ENCODE measurements around the gene NDUFAF4. TPM values are rescaled to one million over a fixed set of nuclear protein-coding genes. Genes with fewer than 3 reads are reported as not detected.

Gene NDUFAF4
- total RNA-seq, 6 donors from 2014 or later = 12.3 to 24.5 (median 17.4) TPM

GRCh38 chr6:96861588-96861987 lies 36.1 kb downstream of the NDUFAF4 start:
- no peaks in the 10 kb centered on the region for H3K4me1 ChIP-seq
- DNase-seq = no peak
- H3K9me3 ChIP-seq = no peaks in the 10 kb centered on the region
- no peak overlapping the region for H3K27ac ChIP-seq
- H3K36me3 ChIP-seq = no peaks in the 10 kb centered on the region
- no peak for TF ChIP-seq CTCF (IDR thresholded peaks at IDR 0.05)
- TF ChIP-seq POLR2A (IDR thresholded peaks at IDR 0.05) = no peak
- no peak for TF ChIP-seq POLR2AphosphoS5 (IDR thresholded peaks at IDR 0.05)
- no peak for TF ChIP-seq EP300 (IDR thresholded peaks at IDR 0.05)
- H3K27me3 ChIP-seq = no peaks in the 10 kb centered on the region
- H3K4me3 ChIP-seq = no peak overlapping the region
- no peak for ATAC-seq (ENCODE audit: low FRiP score in 2 of 2)

GRCh38 chr6:96856856-96857255 lies 40.8 kb downstream of the NDUFAF4 start:
- TF ChIP-seq CTCF (IDR thresholded peaks at IDR 0.05) (no peak), POLR2A (IDR thresholded peaks at IDR 0.05) (no peak), POLR2AphosphoS5 (IDR thresholded peaks at IDR 0.05) (no peak)
- no peaks in the 10 kb centered on the region for H3K9me3 ChIP-seq
- H3K27ac ChIP-seq = no peak overlapping the region
- DNase-seq (no peak), ATAC-seq (ENCODE audit: low FRiP score in 2 of 2) (no peak)
- no peaks in the 10 kb centered on the region for H3K36me3 ChIP-seq
- H3K27me3 ChIP-seq = no peaks in the 10 kb centered on the region
- no peak overlapping the region for H3K4me3 ChIP-seq
- H3K4me1 ChIP-seq = no peaks in the 10 kb centered on the region
- WGBS, 2 donors = 44 to 79% methylated on average over 1 of the region's 1 CpG

- ATAC-seq (ENCODE audit: low FRiP score in 2 of 2) = no peak
- no peak for DNase-seq
- no peaks in the 10 kb centered on the region for H3K9me3 ChIP-seq
- no peak for TF ChIP-seq POLR2AphosphoS5 (IDR thresholded peaks at IDR 0.05)
- TF ChIP-seq EP300 (IDR thresholded peaks at IDR 0.05) = no peak
- TF ChIP-seq POLR2A (IDR thresholded peaks at IDR 0.05) = no peak
- TF ChIP-seq CTCF (IDR thresholded peaks at IDR 0.05) = no peak
- no peak overlapping the region for H3K27ac ChIP-seq
- 77 to 90% methylated on average over 2 of the region's 2 CpGs for WGBS, 2 donors
- H3K4me1 ChIP-seq = no peaks in the 10 kb centered on the region
- no peaks in the 10 kb centered on the region for H3K36me3 ChIP-seq
- no peak overlapping the region for H3K4me3 ChIP-seq
- H3K27me3 ChIP-seq = no peaks in the 10 kb centered on the region
Measured at GRCh38 chr6:96853083-96853482, 44.6 kb downstream of the NDUFAF4 start.

GRCh38 chr6:96852605-96853004 lies 45.1 kb downstream of the NDUFAF4 start:
- WGBS, 2 donors = 97 to 100% methylated on average over 3 of the region's 3 CpGs
- H3K36me3 ChIP-seq = no peaks in the 10 kb centered on the region
- TF ChIP-seq POLR2A (IDR thresholded peaks at IDR 0.05) (no peak), POLR2AphosphoS5 (IDR thresholded peaks at IDR 0.05) (no peak), CTCF (IDR thresholded peaks at IDR 0.05) (no peak), EP300 (IDR thresholded peaks at IDR 0.05) (no peak)

GRCh38 chr6:96851858-96852257 lies 45.8 kb downstream of the NDUFAF4 start:
- Histone ChIP-seq H3K36me3 (no peaks in the 10 kb centered on the region), H3K4me1 (no peaks in the 10 kb centered on the region), H3K27ac (no peak overlapping the region), H3K27me3 (no peaks in the 10 kb centered on the region), H3K4me3 (no peak overlapping the region), H3K9me3 (no peaks in the 10 kb centered on the region)
- ATAC-seq (ENCODE audit: low FRiP score in 2 of 2) (no peak), DNase-seq (no peak)
- 79 to 84% methylated on average over 8 of the region's 8 CpGs for WGBS, 2 donors
- no peak for TF ChIP-seq POLR2AphosphoS5 (IDR thresholded peaks at IDR 0.05)
- no peak for TF ChIP-seq EP300 (IDR thresholded peaks at IDR 0.05)
- no peak for TF ChIP-seq POLR2A (IDR thresholded peaks at IDR 0.05)
- TF ChIP-seq CTCF (IDR thresholded peaks at IDR 0.05) = no peak

More at GRCh38 chr6:96852605-96853004, 45.1 kb downstream of the NDUFAF4 start:
- no peak overlapping the region for H3K27ac ChIP-seq
- no peak overlapping the region for H3K4me3 ChIP-seq
- no peaks in the 10 kb centered on the region for H3K27me3 ChIP-seq
- ATAC-seq (ENCODE audit: low FRiP score in 2 of 2) = no peak
- no peaks in the 10 kb centered on the region for H3K4me1 ChIP-seq
- no peak for DNase-seq
- no peaks in the 10 kb centered on the region for H3K9me3 ChIP-seq
